GM12878 (cell line): ENCODE measurements around the gene HNF4A. TPM values are rescaled to one million over a fixed set of nuclear protein-coding genes. Genes with fewer than 3 reads are reported as not detected.

ENCODE experiments used
- ATAC-seq: fragments of 200-7000 bp; cut with Tn5 transposase; 3 replicates; pipeline ENCODE4 v1.9.1; 2020; ENCODE audit warnings: mild to moderate bottlenecking, moderate library complexity
- BruUV-seq: library from RNA; stranded (reverse); fragments of 400-500 nt; replicated peaks from 2 replicates; lab custom pipeline; 2021; lab: Mats Ljungman, UMichigan
- CTCF ChIA-PET: fragments of 300-600 bp; sonication (Branson Sonifier 250); formaldehyde crosslinking; extraction: SDS; loops from one replicate; lab custom pipeline; 2021; ENCODE audit warnings: inconsistent platforms; lab: Yijun Ruan, JAX
- POLR2A ChIA-PET: fragments of 350-600 bp; formaldehyde crosslinking; extraction: SDS; loops from one replicate; lab custom pipeline; 2021; ENCODE audit warnings: inconsistent platforms; lab: Charles Lee
- RAD21 ChIA-PET: fragments of 300-600 bp; sonication (Branson Sonifier 250); formaldehyde crosslinking; loops from one replicate; lab custom pipeline; 2023; ENCODE audit warnings: antibody characterized with exemption; ENCODE audit not compliant: unreplicated experiment; lab: Charles Lee
- SMC1A ChIA-PET: fragments of 300-600 bp; sonication (Branson Sonifier 250); formaldehyde crosslinking; loops from one replicate; lab custom pipeline; 2023; ENCODE audit not compliant: unreplicated experiment, uncharacterized antibody; lab: Charles Lee
- DNase-seq: peaks from one replicate; pipeline ENCODE4 v3.0.0-alpha.2; 2011; ENCODE audit warnings: low read depth, low spot score
- FAIRE-seq: peaks from 3 replicates; lab custom pipeline; 2011; peaks lifted over from hg19 to GRCh38; lab: Jason Lieb, UNC
- H2AFZ ChIP-seq: 2 replicates; pipeline ENCODE4 v1.6.0; 2011; ENCODE audit warnings: low read depth, low read length, control low read depth; ENCODE audit not compliant: control insufficient read depth
- H3K27ac ChIP-seq: 2 replicates; pipeline ENCODE4 v1.5.1; 2011; ENCODE audit warnings: control low read depth; ENCODE audit not compliant: control insufficient read depth, insufficient read depth
- H3K27me3 ChIP-seq, 2 experiments: replicated peaks in 1 of 2; 2 replicates each; pipeline versions ENCODE4 v1.6.0 to v1.6.1; 2011; ENCODE audit warnings: low read length in 1 of 2; ENCODE audit not compliant: control insufficient read depth in 2 of 2, insufficient read depth in 2 of 2
- H3K36me3 ChIP-seq, 2 experiments: 2 replicates each; pipeline ENCODE4 v1.5.1; 2011; ENCODE audit warnings: low read length in 1 of 2; ENCODE audit not compliant: control insufficient read depth in 2 of 2, insufficient read depth in 2 of 2
- H3K4me1 ChIP-seq: 2 replicates; pipeline ENCODE4 v1.6.1; 2011; ENCODE audit warnings: mild to moderate bottlenecking, low read length, moderate library complexity, mixed read lengths; ENCODE audit not compliant: control insufficient read depth, insufficient read depth
- H3K4me2 ChIP-seq: 2 replicates; pipeline ENCODE4 v1.6.0; 2011; ENCODE audit warnings: control low read depth; ENCODE audit not compliant: control insufficient read depth, insufficient read depth
- H3K4me3 ChIP-seq: fragments of 200-600 bp; sonication (generic); 2 replicates; pipeline ENCODE4 v1.5.1; 2016
- H3K79me2 ChIP-seq: 2 replicates; pipeline ENCODE4 v1.6.0; 2011; ENCODE audit warnings: low read length; ENCODE audit not compliant: control insufficient read depth, insufficient read depth
- H3K9ac ChIP-seq: 2 replicates; pipeline ENCODE4 v1.8.0; 2011; ENCODE audit warnings: low read length, control low read depth, mixed read lengths; ENCODE audit not compliant: control insufficient read depth, insufficient read depth
- H3K9me3 ChIP-seq: replicated peaks from 3 replicates; pipeline ENCODE4 v1.5.1; 2011; ENCODE audit warnings: mild to moderate bottlenecking, low read length; ENCODE audit not compliant: control insufficient read depth, insufficient read depth
- H4K20me1 ChIP-seq: 2 replicates; pipeline ENCODE4 v1.6.0; 2011; ENCODE audit not compliant: control insufficient read depth, insufficient read depth
- YBX1 ChIP-seq: fragments of 450-650 bp; IDR thresholded peaks from 2 replicates; pipeline ENCODE4 v1.6.1; 2016; ENCODE audit warnings: antibody characterized with exemption
- WGBS: methylation state at CpG from one replicate; pipeline ENCODE4 v1.1.6; 2016; ENCODE audit warnings: low lambda C conversion rate; ENCODE audit not compliant: insufficient replicate concordance, insufficient coverage; ENCODE audit errors: missing lambda C conversion rate; 5-methylcytosine and 5-hydroxymethylcytosine counted together
- in situ Hi-C: fragments of 300-500 bp; cut with MboI; formaldehyde crosslinking; loops from 9 replicates; pipeline ENCODE4 v1.14.3; 2018; ENCODE audit warnings: mixed read lengths
- intact Hi-C: fragments of 100-400 bp; cut with micrococcal nuclease; formaldehyde crosslinking; loops from one replicate; pipeline ENCODE4 v1.14.2; 2022; ENCODE audit not compliant: unreplicated experiment
- polyA plus RNA-seq, 11 experiments: library from polyadenylated mRNA; depleted of rRNA in 4 of 11; unstranded in 6 of 11; stranded (reverse) in 5 of 11; fragments of >200 nt; fragmentation: Nextera tagmentation in 4 of 11; fragmentation: Illumina TruSeq in 1 of 11; extraction: Ambion mirVana in 4 of 11; extraction: Trizol in 1 of 11; gene quantifications; 1 replicate in 1 of 11; 2 replicates in 10 of 11; pipeline versions ENCODE4 v1.2.1 to v1.2.3, GENCODE V29; 2011 to 2016; ENCODE audit warnings: inconsistent platforms in 2 of 11, missing spikeins in 2 of 11, low read depth in 1 of 11
- total RNA-seq, 4 experiments: library from RNA; depleted of rRNA in 3 of 4; stranded (reverse); fragments of >200 nt in 3 of 4; fragmentation: Illumina TruSeq in 1 of 4; extraction: Trizol in 1 of 4; gene quantifications; 2 replicates each; pipeline versions ENCODE4 v1.2.1 to v1.2.3, GENCODE V29; 2013 to 2021
- TF ChIP-seq, protein P1 (sequence below): fragments of 450-650 bp; IDR thresholded peaks from 2 replicates; pipeline ENCODE4 v1.6.1; 2016; ENCODE audit warnings: mild to moderate bottlenecking, moderate library complexity, borderline replicate concordance
- TF ChIP-seq, protein P2 (sequence below): fragments of 450-650 bp; IDR thresholded peaks from 2 replicates; pipeline ENCODE4 v1.6.1; 2017; ENCODE audit warnings: low read depth, mild to moderate bottlenecking, moderate library complexity

Gene HNF4A
- total and polyA plus RNA-seq, 10 of the 15 experiments (the other 5 are each of a cell fraction or from before 2014, with no cell fraction given), result 0.21 TPM; not detected in 9

DNA sequence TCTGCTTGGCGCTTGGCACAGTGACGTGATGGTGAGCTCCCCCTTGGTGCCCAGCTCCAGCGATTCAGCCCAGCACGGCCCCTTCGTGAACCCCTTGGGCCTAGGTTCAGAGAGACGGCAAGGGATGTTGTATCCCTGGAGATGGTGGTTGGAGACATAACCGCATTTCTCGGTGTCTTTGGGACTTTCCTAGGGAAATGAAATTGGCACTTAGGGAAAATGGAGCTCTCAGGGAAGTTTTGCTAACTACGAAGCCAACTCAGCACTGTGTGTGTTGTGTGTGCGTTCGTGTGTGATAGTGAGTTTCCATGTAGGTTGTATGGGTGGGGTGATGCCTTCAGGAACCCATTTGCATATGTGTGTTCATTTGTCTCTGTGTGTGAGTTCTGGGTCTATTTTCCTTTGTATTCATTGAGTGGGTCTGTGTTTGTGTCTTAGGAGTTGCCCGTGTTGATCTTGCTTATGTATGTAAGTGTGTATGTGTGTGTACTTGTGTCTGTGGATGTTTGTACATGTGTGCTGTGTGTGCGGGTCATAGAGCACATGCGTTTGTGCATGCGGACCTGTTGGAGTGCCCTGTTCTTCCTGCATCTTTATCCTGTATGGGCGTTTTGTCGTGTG, 46.4 kb downstream of the HNF4A start:
- POLR2A ChIA-PET, result no interaction called here

More for the DNA sequence above, 46.4 kb downstream of the HNF4A start:
- Histone ChIP-seq H3K9ac (no peak overlapping the region), H3K27ac (no peak overlapping the region), H3K9me3 (no peaks in the 10 kb centered on the region), H3K4me2 (no peak overlapping the region), H3K4me1 (no peaks in the 10 kb centered on the region), H2AFZ (no peak overlapping the region), H4K20me1 (no peaks in the 10 kb centered on the region), H3K27me3 (no peaks in the 10 kb centered on the region; a peak in 2 of 4 replicates), H3K4me3 (no peak overlapping the region), H3K79me2 (no peaks in the 10 kb centered on the region), H3K36me3 (no peaks in the 10 kb centered on the region)
- TF ChIP-seq, protein P1, sequence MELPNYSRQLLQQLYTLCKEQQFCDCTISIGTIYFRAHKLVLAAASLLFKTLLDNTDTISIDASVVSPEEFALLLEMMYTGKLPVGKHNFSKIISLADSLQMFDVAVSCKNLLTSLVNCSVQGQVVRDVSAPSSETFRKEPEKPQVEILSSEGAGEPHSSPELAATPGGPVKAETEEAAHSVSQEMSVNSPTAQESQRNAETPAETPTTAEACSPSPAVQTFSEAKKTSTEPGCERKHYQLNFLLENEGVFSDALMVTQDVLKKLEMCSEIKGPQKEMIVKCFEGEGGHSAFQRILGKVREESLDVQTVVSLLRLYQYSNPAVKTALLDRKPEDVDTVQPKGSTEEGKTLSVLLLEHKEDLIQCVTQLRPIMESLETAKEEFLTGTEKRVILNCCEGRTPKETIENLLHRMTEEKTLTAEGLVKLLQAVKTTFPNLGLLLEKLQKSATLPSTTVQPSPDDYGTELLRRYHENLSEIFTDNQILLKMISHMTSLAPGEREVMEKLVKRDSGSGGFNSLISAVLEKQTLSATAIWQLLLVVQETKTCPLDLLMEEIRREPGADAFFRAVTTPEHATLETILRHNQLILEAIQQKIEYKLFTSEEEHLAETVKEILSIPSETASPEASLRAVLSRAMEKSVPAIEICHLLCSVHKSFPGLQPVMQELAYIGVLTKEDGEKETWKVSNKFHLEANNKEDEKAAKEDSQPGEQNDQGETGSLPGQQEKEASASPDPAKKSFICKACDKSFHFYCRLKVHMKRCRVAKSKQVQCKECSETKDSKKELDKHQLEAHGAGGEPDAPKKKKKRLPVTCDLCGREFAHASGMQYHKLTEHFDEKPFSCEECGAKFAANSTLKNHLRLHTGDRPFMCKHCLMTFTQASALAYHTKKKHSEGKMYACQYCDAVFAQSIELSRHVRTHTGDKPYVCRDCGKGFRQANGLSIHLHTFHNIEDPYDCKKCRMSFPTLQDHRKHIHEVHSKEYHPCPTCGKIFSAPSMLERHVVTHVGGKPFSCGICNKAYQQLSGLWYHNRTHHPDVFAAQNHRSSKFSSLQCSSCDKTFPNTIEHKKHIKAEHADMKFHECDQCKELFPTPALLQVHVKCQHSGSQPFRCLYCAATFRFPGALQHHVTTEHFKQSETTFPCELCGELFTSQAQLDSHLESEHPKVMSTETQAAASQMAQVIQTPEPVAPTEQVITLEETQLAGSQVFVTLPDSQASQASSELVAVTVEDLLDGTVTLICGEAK, result no peak
- TF ChIP-seq, protein P2, sequence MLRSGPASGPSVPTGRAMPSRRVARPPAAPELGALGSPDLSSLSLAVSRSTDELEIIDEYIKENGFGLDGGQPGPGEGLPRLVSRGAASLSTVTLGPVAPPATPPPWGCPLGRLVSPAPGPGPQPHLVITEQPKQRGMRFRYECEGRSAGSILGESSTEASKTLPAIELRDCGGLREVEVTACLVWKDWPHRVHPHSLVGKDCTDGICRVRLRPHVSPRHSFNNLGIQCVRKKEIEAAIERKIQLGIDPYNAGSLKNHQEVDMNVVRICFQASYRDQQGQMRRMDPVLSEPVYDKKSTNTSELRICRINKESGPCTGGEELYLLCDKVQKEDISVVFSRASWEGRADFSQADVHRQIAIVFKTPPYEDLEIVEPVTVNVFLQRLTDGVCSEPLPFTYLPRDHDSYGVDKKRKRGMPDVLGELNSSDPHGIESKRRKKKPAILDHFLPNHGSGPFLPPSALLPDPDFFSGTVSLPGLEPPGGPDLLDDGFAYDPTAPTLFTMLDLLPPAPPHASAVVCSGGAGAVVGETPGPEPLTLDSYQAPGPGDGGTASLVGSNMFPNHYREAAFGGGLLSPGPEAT, result no peak
- no peak for TF ChIP-seq YBX1
- ATAC-seq (no peak), FAIRE-seq (no peak), DNase-seq (no peak)
- WGBS, result 49% methylated on average over 17 of the region's 17 CpGs
- intact Hi-C loops, result no loop called here
- ChIA-PET SMC1A (no interaction called here), CTCF (no interaction called here), RAD21 (no interaction called here)
- in situ Hi-C loops, result no loop called here
- no TSS peak for BruUV-seq
